Measurements from ENCODE around the gene HADH. TPM values are rescaled to one million over a fixed set of nuclear protein-coding genes. Genes with fewer than 3 reads are reported as not detected.

HADH gene
- total RNA-seq, 1 donor from 2014 or later, result 19.9 TPM

GRCh38 chr4:108072300-108072699, 82.6 kb downstream of the HADH start:
- no peak overlapping the region for H3K4me3 ChIP-seq (ENCODE audit: low read depth, low read length)
- DNase-seq (ENCODE audit: low read depth), result no peak
- H3K27me3 ChIP-seq (ENCODE audit: control insufficient read depth, insufficient read depth, low read length), result no peaks in the 10 kb centered on the region
- H3K36me3 ChIP-seq (ENCODE audit: control insufficient read depth, insufficient read depth, low read length), result no peaks in the 10 kb centered on the region
- TF ChIP-seq, protein P1, sequence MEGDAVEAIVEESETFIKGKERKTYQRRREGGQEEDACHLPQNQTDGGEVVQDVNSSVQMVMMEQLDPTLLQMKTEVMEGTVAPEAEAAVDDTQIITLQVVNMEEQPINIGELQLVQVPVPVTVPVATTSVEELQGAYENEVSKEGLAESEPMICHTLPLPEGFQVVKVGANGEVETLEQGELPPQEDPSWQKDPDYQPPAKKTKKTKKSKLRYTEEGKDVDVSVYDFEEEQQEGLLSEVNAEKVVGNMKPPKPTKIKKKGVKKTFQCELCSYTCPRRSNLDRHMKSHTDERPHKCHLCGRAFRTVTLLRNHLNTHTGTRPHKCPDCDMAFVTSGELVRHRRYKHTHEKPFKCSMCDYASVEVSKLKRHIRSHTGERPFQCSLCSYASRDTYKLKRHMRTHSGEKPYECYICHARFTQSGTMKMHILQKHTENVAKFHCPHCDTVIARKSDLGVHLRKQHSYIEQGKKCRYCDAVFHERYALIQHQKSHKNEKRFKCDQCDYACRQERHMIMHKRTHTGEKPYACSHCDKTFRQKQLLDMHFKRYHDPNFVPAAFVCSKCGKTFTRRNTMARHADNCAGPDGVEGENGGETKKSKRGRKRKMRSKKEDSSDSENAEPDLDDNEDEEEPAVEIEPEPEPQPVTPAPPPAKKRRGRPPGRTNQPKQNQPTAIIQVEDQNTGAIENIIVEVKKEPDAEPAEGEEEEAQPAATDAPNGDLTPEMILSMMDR (IDR thresholded peaks at IDR 0.05; ENCODE audit: insufficient read depth, low read length, poor library complexity, severe bottlenecking), result no peak

GRCh38 chr4:108078024-108078733, 88.5 kb downstream of the HADH start:
- H3K27me3 ChIP-seq (ENCODE audit: control insufficient read depth, insufficient read depth, low read length), result no peaks in the 10 kb centered on the region
- no peaks in the 10 kb centered on the region for H3K36me3 ChIP-seq (ENCODE audit: control insufficient read depth, insufficient read depth, low read length)
- no peak overlapping the region for H3K4me3 ChIP-seq (ENCODE audit: low read depth, low read length)
- TF ChIP-seq, protein P1 (IDR thresholded peaks at IDR 0.05; ENCODE audit: insufficient read depth, low read length, poor library complexity, severe bottlenecking), result no peak
- DNase-seq (ENCODE audit: low read depth), result no peak

DNA sequence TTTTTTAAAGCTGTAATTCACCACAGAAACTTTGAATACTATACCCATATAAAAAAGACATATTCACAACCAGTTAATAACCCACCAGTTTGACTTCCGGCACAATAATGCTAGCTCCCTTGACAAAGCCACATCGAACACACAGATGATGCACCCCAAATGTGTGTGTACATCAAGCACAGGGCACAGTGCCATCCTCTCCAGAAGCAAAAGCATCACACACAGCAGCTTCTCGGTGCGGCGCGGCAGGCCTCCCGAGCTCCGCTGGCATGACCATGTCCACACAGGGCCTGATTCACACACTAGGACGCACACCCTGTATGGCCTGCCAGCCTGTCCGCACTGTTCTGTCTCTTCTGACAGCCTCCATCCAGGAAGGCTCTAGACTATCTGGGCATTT, 91.1 kb downstream of the HADH start:
- H3K27me3 ChIP-seq (ENCODE audit: control insufficient read depth, insufficient read depth, low read length), result no peaks in the 10 kb centered on the region
- no peak overlapping the region for H3K4me3 ChIP-seq (ENCODE audit: low read depth, low read length)
- TF ChIP-seq, protein P1 (IDR thresholded peaks at IDR 0.05; ENCODE audit: insufficient read depth, low read length, poor library complexity, severe bottlenecking), result no peak
- no peak for DNase-seq (ENCODE audit: low read depth)
- no peaks in the 10 kb centered on the region for H3K36me3 ChIP-seq (ENCODE audit: control insufficient read depth, insufficient read depth, low read length)

- H3K36me3 ChIP-seq (ENCODE audit: control insufficient read depth, insufficient read depth, low read length), result no peaks in the 10 kb centered on the region
- no peak overlapping the region for H3K4me3 ChIP-seq (ENCODE audit: low read depth, low read length)
- TF ChIP-seq, protein P1 (IDR thresholded peaks at IDR 0.05; ENCODE audit: insufficient read depth, low read length, poor library complexity, severe bottlenecking), result no peak
- DNase-seq (ENCODE audit: low read depth), result no peak
- H3K27me3 ChIP-seq (ENCODE audit: control insufficient read depth, insufficient read depth, low read length), result no peaks in the 10 kb centered on the region
These were observed 91.6 kb downstream of the HADH start for GRCh38 chr4:108081256-108081655.

Other genes with a start within 250 kb of the HADH start
- gene SGMS2, start 165.0 kb upstream of the HADH start, total RNA-seq, result 37.0 and 64.3 TPM in 2 replicates
- 11.8 and 12.3 TPM in 2 replicates for gene CYP2U1, start 58.3 kb upstream of the HADH start, total RNA-seq
- 9.1 and 13.2 TPM in 2 replicates for gene LEF1, start 179.0 kb downstream of the HADH start, total RNA-seq

Data from kidney epithelial cell (primary cell).